Neural progenitor cell (in vitro differentiated cells): ENCODE data around the gene PLCG2. TPM values are rescaled to one million over a fixed set of nuclear protein-coding genes. Genes with fewer than 3 reads are reported as not detected.

ENCODE experiments used
- DNase-seq: peaks from one replicate; pipeline ENCODE4 v3.0.0-alpha.2; 2016; ENCODE audit warnings: low spot score
- H2AFZ ChIP-seq: fragments of 200-600 bp; sonication (generic); replicated peaks from 2 replicates; pipeline ENCODE4 v1.6.1; 2016; ENCODE audit warnings: antibody characterized with exemption
- H3F3A ChIP-seq: fragments of 200-600 bp; sonication (generic); 2 replicates; pipeline ENCODE4 v1.6.1; 2016; ENCODE audit warnings: antibody characterized with exemption, low read depth
- H3K27ac ChIP-seq: fragments of 200-600 bp; sonication (generic); 2 replicates; pipeline ENCODE4 v1.5.1; 2016; ENCODE audit warnings: mild to moderate bottlenecking
- H3K27me3 ChIP-seq: fragments of 200-600 bp; sonication (generic); 2 replicates; pipeline ENCODE4 v1.6.1; 2016; ENCODE audit warnings: mild to moderate bottlenecking, moderate library complexity
- H3K36me3 ChIP-seq: fragments of 200-600 bp; sonication (generic); 2 replicates; pipeline ENCODE4 v1.5.1; 2016
- H3K4me1 ChIP-seq: fragments of 200-600 bp; sonication (generic); 2 replicates; pipeline ENCODE4 v1.6.1; 2016; ENCODE audit warnings: mixed run types
- H3K4me2 ChIP-seq: fragments of 200-600 bp; sonication (generic); 2 replicates; pipeline ENCODE4 v1.6.1; 2016
- H3K4me3 ChIP-seq: fragments of 200-600 bp; sonication (generic); 2 replicates; pipeline ENCODE4 v1.5.1; 2016
- H3K79me2 ChIP-seq: fragments of 200-600 bp; sonication (generic); 2 replicates; pipeline ENCODE4 v1.6.1; 2016; ENCODE audit warnings: low read depth
- H3K9ac ChIP-seq: fragments of 200-600 bp; sonication (generic); 2 replicates; pipeline ENCODE4 v1.6.1; 2016
- H3K9me3 ChIP-seq: fragments of 200-600 bp; sonication (generic); 2 replicates; pipeline ENCODE4 v1.5.1; 2016; ENCODE audit warnings: low read depth
- H4K20me1 ChIP-seq: fragments of 200-600 bp; sonication (generic); 2 replicates; pipeline ENCODE4 v1.6.1; 2016; ENCODE audit warnings: low read depth
- H3K27ac Mint-ChIP-seq: 3 replicates; pipeline ENCODE4 v1.8.0; 2021; ENCODE audit warnings: mixed read lengths
- H3K27me3 Mint-ChIP-seq: 2 replicates; pipeline ENCODE4 v1.8.0; 2022; ENCODE audit warnings: low read depth, mild to moderate bottlenecking, inconsistent platforms, moderate library complexity, mixed read lengths; ENCODE audit not compliant: insufficient read depth
- H3K36me3 Mint-ChIP-seq: 3 replicates; pipeline ENCODE4 v1.8.0; 2021; ENCODE audit warnings: mixed read lengths
- H3K4me1 Mint-ChIP-seq: 3 replicates; pipeline ENCODE4 v1.8.0; 2021; ENCODE audit warnings: mixed read lengths
- H3K4me3 Mint-ChIP-seq: 3 replicates; pipeline ENCODE4 v1.8.0; 2021; ENCODE audit warnings: mild to moderate bottlenecking, moderate library complexity, mixed read lengths
- H3K9me3 Mint-ChIP-seq: 3 replicates; pipeline ENCODE4 v1.8.0; 2020; ENCODE audit warnings: mixed read lengths
- EZH2 ChIP-seq: fragments of 200-600 bp; sonication (generic); IDR thresholded peaks from 2 replicates; pipeline ENCODE4 v1.6.1; 2017; ENCODE audit warnings: antibody characterized with exemption, mild to moderate bottlenecking, moderate library complexity
- EZH2phosphoT487 ChIP-seq: fragments of 200-600 bp; sonication (generic); IDR thresholded peaks from 2 replicates; pipeline ENCODE4 v1.6.1; 2017; ENCODE audit warnings: antibody characterized with exemption
- total RNA-seq: library from RNA; depleted of rRNA; stranded (reverse); fragments of >200 nt; gene quantifications from 2 replicates; pipeline ENCODE4 v1.2.3, GENCODE V29; 2015; ENCODE audit warnings: low replicate concordance
- TF ChIP-seq, protein P1 (sequence below): fragments of 200-600 bp; sonication (generic); IDR thresholded peaks from 2 replicates; pipeline ENCODE4 v1.5.1; 2017; ENCODE audit warnings: antibody characterized with exemption, mild to moderate bottlenecking

The PLCG2 gene
- total RNA-seq, 1 donor from 2014 or later, result 5.0 TPM

GRCh38 chr16:81792828-81793227 lies 13.7 kb downstream of the PLCG2 start:
- Histone ChIP-seq H3K9me3 (no peaks in the 10 kb centered on the region), H3K4me1 (no peaks in the 10 kb centered on the region), H3K4me3 (no peak overlapping the region), H3F3A (no peaks in the 10 kb centered on the region), H3K27ac (no peak overlapping the region), H2AFZ (no peak overlapping the region), H3K79me2 (no peaks in the 10 kb centered on the region), H4K20me1 (no peaks in the 10 kb centered on the region), H3K27me3 (no peaks in the 10 kb centered on the region), H3K9ac (no peak overlapping the region), H3K36me3 (no peaks in the 10 kb centered on the region), H3K4me2 (no peak overlapping the region)
- no peaks in the 10 kb centered on the region for H3K36me3 Mint-ChIP-seq
- peaks cover 12% of the 10 kb centered on the region for H3K4me1 Mint-ChIP-seq
- peaks cover 2% of the 10 kb centered on the region for H3K9me3 Mint-ChIP-seq
- no peak overlapping the region for H3K27ac Mint-ChIP-seq
- H3K27me3 Mint-ChIP-seq, result peaks cover 2% of the 10 kb centered on the region
- no peak overlapping the region for H3K4me3 Mint-ChIP-seq
- no peak for DNase-seq
- TF ChIP-seq, protein P1, sequence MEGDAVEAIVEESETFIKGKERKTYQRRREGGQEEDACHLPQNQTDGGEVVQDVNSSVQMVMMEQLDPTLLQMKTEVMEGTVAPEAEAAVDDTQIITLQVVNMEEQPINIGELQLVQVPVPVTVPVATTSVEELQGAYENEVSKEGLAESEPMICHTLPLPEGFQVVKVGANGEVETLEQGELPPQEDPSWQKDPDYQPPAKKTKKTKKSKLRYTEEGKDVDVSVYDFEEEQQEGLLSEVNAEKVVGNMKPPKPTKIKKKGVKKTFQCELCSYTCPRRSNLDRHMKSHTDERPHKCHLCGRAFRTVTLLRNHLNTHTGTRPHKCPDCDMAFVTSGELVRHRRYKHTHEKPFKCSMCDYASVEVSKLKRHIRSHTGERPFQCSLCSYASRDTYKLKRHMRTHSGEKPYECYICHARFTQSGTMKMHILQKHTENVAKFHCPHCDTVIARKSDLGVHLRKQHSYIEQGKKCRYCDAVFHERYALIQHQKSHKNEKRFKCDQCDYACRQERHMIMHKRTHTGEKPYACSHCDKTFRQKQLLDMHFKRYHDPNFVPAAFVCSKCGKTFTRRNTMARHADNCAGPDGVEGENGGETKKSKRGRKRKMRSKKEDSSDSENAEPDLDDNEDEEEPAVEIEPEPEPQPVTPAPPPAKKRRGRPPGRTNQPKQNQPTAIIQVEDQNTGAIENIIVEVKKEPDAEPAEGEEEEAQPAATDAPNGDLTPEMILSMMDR, result no peak
- TF ChIP-seq EZH2 (no peak), EZH2phosphoT487 (no peak)

GRCh38 chr16:81795193-81795592 lies 16.1 kb downstream of the PLCG2 start:
- no peaks in the 10 kb centered on the region for H4K20me1 ChIP-seq
- no peak overlapping the region for H3K27ac ChIP-seq
- H3K36me3 Mint-ChIP-seq, result no peaks in the 10 kb centered on the region
- H3K9me3 Mint-ChIP-seq, result peaks cover 2% of the 10 kb centered on the region
- no peaks in the 10 kb centered on the region for H3K36me3 ChIP-seq
- H3F3A ChIP-seq, result no peaks in the 10 kb centered on the region
- H3K79me2 ChIP-seq, result no peaks in the 10 kb centered on the region
- H3K4me3 Mint-ChIP-seq, result no peak overlapping the region
- H3K9ac ChIP-seq, result no peak overlapping the region
- H2AFZ ChIP-seq, result no peak overlapping the region
- H3K27me3 Mint-ChIP-seq, result peaks cover 3% of the 10 kb centered on the region
- no peak overlapping the region for H3K27ac Mint-ChIP-seq
- no peaks in the 10 kb centered on the region for H3K4me1 ChIP-seq
- no peak for DNase-seq
- no peak overlapping the region for H3K4me2 ChIP-seq
- no peak for TF ChIP-seq EZH2
- no peak for TF ChIP-seq EZH2phosphoT487
- TF ChIP-seq, protein P1, result no peak
- H3K4me1 Mint-ChIP-seq, result peaks cover 16% of the 10 kb centered on the region
- no peaks in the 10 kb centered on the region for H3K27me3 ChIP-seq
- no peaks in the 10 kb centered on the region for H3K9me3 ChIP-seq
- no peak overlapping the region for H3K4me3 ChIP-seq

GRCh38 chr16:81796035-81796434 lies 16.9 kb downstream of the PLCG2 start:
- Mint-ChIP-seq H3K27me3 (peaks cover 3% of the 10 kb centered on the region), H3K27ac (no peak overlapping the region), H3K4me1 (peaks cover 13% of the 10 kb centered on the region), H3K36me3 (no peaks in the 10 kb centered on the region), H3K9me3 (peaks cover 2% of the 10 kb centered on the region), H3K4me3 (no peak overlapping the region)
- no peaks in the 10 kb centered on the region for H3K36me3 ChIP-seq
- TF ChIP-seq, protein P1, result no peak
- TF ChIP-seq EZH2 (no peak), EZH2phosphoT487 (no peak)
- no peaks in the 10 kb centered on the region for H3K4me1 ChIP-seq
- no peak overlapping the region for H3K27ac ChIP-seq
- H3K79me2 ChIP-seq, result no peaks in the 10 kb centered on the region
- no peaks in the 10 kb centered on the region for H3K9me3 ChIP-seq
- no peak for DNase-seq
- H3K4me3 ChIP-seq, result no peak overlapping the region
- no peaks in the 10 kb centered on the region for H4K20me1 ChIP-seq
- H3K9ac ChIP-seq, result no peak overlapping the region
- H3F3A ChIP-seq, result no peaks in the 10 kb centered on the region
- no peak overlapping the region for H2AFZ ChIP-seq
- no peaks in the 10 kb centered on the region for H3K27me3 ChIP-seq
- H3K4me2 ChIP-seq, result no peak overlapping the region
